ENCODE measurements around the gene NINJ2.

The NINJ2 gene

DNA sequence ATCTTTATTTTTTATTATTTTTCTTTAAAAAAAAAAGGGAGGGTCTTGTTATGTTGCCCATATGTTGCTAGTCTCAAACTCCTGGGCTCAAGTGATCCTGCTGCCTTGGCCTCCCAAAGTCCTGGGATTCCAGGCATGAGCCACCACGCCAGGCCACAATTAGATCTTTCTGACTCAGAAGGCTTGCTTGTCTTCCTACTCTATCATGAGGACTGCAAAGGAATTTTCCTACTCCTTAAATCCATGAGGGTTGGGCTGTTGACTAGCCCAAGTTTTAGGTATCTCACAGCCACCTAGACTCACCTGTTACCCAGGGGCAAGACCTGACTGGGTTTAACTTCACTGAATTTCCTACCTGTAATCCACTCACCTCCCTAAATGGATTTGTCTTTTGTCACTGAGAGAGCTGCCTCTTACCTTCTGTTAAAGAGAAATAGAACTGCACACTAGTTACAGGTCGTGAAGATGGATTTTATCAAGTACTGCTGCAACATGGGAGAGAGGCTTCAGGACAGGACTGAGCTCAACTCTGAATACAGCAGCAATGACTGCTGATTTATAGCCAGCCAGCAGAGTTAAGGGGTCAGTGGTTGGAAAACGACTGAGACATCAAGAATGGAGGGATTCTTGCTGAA lies 131.2 kb downstream of the NINJ2 start:
- no peak for DNase-seq (ENCODE audit: low read depth, low spot score)

DNA sequence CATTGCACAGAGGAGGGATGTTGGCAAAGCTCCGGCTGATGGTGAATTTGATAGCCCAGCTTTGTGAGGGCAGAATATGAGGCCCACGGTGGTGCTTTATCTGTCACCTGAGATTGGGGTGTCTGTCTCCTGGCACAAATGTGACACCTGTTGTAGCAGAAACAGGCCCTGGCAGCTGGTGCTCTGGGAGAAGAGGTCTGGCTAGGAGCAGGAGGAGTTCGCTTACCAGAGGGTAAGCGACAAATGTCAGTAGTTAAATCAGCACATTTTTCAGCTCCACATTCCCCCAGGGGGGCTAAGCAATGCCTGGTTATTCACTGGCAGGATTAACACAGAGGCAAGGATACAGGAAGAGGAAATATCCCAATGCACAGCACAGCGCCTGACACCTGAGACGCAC lies 132.4 kb downstream of the NINJ2 start:
- no peak for DNase-seq (ENCODE audit: low read depth, low spot score)

GRCh38 chr12:530308-530707 lies 132.9 kb downstream of the NINJ2 start:
- DNase-seq (ENCODE audit: low read depth, low spot score), result no peak

GRCh38 chr12:527729-528128 lies 135.5 kb downstream of the NINJ2 start:
- no peak for DNase-seq (ENCODE audit: low read depth, low spot score)

- DNase-seq (ENCODE audit: low read depth, low spot score), result no peak
These were observed 136.0 kb downstream of the NINJ2 start for GRCh38 chr12:527241-527640.

GRCh38 chr12:526089-526488 lies 137.2 kb downstream of the NINJ2 start:
- no peak for DNase-seq (ENCODE audit: low read depth, low spot score)

GRCh38 chr12:524167-524951 lies 138.9 kb downstream of the NINJ2 start:
- no peak for DNase-seq (ENCODE audit: low read depth, low spot score)

GRCh38 chr12:522692-523378 lies 140.4 kb downstream of the NINJ2 start:
- no peak for DNase-seq (ENCODE audit: low read depth, low spot score)

GRCh38 chr12:520119-520518 lies 143.1 kb downstream of the NINJ2 start:
- DNase-seq (ENCODE audit: low read depth, low spot score), result no peak

GRCh38 chr12:517538-517937 lies 145.7 kb downstream of the NINJ2 start:
- no peak for DNase-seq (ENCODE audit: low read depth, low spot score)

Data from brain pericyte (primary cell).